ENCODE results near the gene UNC93A. TPM values are rescaled to one million over a fixed set of nuclear protein-coding genes. Genes with fewer than 3 reads are reported as not detected.
"Not testable (repeated sequence)": the region's sequence is repeated elsewhere in the genome, so short reads cannot be mapped to it uniquely, and the experiment has no call there.

Gene UNC93A
- total RNA-seq, 1 donor from 2014 or later = 8.1 TPM

DNA sequence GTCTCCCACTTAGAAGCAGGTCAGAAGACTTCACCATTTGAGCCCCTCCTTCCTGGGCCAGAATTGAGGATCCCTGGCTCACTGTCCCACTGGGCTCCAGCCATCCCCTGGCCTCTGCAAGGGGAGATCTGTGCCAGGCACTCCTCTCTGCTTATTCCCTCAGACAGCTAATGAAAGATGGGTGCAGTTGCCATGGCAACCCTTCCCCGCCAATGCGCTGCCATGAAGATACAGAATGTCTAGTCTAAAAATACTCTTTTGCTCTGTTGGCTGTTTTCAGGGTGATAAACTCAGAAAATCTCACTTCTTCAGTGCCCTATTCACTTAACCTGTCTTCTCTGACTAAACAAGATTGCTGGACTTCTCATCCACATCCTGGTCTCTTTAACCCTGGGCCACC lies 20.2 kb downstream of the UNC93A start:
- no peak for DNase-seq (ENCODE audit: low spot score, unreplicated experiment)
- TF ChIP-seq, protein P1, sequence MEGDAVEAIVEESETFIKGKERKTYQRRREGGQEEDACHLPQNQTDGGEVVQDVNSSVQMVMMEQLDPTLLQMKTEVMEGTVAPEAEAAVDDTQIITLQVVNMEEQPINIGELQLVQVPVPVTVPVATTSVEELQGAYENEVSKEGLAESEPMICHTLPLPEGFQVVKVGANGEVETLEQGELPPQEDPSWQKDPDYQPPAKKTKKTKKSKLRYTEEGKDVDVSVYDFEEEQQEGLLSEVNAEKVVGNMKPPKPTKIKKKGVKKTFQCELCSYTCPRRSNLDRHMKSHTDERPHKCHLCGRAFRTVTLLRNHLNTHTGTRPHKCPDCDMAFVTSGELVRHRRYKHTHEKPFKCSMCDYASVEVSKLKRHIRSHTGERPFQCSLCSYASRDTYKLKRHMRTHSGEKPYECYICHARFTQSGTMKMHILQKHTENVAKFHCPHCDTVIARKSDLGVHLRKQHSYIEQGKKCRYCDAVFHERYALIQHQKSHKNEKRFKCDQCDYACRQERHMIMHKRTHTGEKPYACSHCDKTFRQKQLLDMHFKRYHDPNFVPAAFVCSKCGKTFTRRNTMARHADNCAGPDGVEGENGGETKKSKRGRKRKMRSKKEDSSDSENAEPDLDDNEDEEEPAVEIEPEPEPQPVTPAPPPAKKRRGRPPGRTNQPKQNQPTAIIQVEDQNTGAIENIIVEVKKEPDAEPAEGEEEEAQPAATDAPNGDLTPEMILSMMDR (IDR thresholded peaks at IDR 0.05; ENCODE audit: unreplicated experiment) = no peak
- peak overlapping the region; percentile 77 for H3K27ac Mint-ChIP-seq
- no peaks in the 10 kb centered on the region for H3K27me3 Mint-ChIP-seq
- no peak overlapping the region for H3K4me3 Mint-ChIP-seq (ENCODE audit: low read depth)
- peaks cover 3% of the 10 kb centered on the region for H3K36me3 Mint-ChIP-seq (ENCODE audit: insufficient read depth)
- peaks cover 4% of the 10 kb centered on the region for H3K9me3 Mint-ChIP-seq (ENCODE audit: low read depth)
- peaks cover 43% of the 10 kb centered on the region for H3K4me1 Mint-ChIP-seq (ENCODE audit: low read depth)

DNA sequence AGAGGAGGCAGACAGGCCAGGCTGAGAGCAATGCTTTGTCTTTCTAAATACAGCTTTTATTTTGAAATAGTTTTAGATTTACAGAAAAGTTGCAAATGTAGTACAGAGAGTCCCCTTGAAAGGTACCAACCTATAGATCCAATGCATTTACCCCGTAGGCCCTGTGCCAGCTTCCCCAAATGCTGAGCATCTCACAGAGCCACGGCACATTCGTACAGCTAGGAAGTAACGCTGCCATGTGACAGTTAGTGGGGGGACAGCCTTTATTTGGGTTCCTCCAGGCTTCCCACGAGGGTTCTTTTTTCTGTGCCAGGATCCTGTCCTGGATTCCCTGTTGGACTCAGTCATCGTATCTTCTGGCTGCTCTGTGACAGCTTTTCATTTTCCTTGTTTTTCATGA lies 20.6 kb downstream of the UNC93A start:
- H3K36me3 Mint-ChIP-seq (ENCODE audit: insufficient read depth); H3K4me3 Mint-ChIP-seq (ENCODE audit: low read depth); DNase-seq (ENCODE audit: low spot score, unreplicated experiment); H3K9me3 Mint-ChIP-seq (ENCODE audit: low read depth); H3K27me3 Mint-ChIP-seq: not testable (repeated sequence)
- Mint-ChIP-seq H3K4me1 (ENCODE audit: low read depth) (peaks cover 43% of the 10 kb centered on the region), H3K27ac (peak overlapping the region; percentile 77)

DNA sequence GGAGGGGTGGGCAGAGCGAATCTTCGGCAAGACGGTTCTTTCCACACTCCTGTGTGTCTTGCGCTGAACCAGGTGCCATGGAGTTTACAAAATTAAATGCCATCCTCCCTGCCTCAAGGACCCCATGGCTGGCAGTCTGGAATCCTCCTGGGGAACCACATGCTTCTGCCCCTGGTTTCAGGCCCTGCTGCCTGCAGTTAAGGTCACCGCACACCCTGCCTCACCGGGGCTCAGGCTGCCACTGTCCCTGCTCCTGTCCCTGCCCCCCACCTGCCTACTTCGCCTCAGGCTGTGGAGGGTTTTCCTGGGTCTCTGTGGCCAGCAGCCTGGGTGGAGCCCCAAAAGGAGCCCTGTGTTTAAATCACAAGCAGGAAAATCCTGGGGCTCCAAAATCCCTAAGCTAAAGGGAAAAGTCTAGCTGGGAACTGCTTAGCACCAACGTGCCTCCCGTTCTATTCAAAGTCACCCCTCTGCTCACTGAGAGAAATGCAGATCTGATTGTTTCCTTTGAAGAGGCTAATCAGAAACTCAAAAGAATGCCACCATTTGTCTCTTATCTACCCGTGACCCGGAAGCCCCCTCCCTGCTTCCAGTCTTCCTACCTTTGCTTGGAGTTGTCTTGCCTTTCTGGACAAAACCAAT lies 23.2 kb downstream of the UNC93A start:
- no peak overlapping the region for H3K4me3 Mint-ChIP-seq (ENCODE audit: low read depth)
- H3K36me3 Mint-ChIP-seq (ENCODE audit: insufficient read depth) = no peaks in the 10 kb centered on the region
- no peaks in the 10 kb centered on the region for H3K9me3 Mint-ChIP-seq (ENCODE audit: low read depth)
- H3K27me3 Mint-ChIP-seq = peaks cover 5% of the 10 kb centered on the region
- peak overlapping the region; percentile 10 for H3K27ac Mint-ChIP-seq
- TF ChIP-seq, protein P1 (IDR thresholded peaks at IDR 0.05; ENCODE audit: unreplicated experiment) = no peak
- H3K4me1 Mint-ChIP-seq (ENCODE audit: low read depth) = peaks cover 40% of the 10 kb centered on the region
- DNase-seq (ENCODE audit: low spot score, unreplicated experiment) = no peak

DNA sequence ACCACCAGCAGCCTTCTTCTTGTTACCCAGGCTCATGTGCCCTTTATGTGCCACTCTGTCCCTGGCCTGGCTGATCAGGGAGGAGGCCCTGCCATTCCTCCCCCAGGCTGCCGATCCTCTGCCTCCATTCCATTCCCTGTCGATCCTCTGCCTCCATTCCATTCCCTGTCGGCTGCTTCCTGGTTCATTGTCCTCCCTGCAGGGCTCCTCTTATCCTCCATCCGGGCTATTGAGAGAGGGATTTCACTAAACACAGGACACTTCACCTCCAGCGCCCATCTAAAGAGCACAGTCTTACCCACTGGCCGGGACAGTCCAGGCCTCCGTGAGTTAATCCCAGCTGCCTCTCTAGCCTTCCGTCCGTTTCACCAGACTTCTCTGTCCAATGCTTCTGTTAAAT lies 26.1 kb downstream of the UNC93A start:
- Mint-ChIP-seq H3K4me1 (ENCODE audit: low read depth) (peaks cover 24% of the 10 kb centered on the region), H3K27ac (peak overlapping the region; percentile 65), H3K36me3 (ENCODE audit: insufficient read depth) (no peaks in the 10 kb centered on the region), H3K27me3 (peaks cover 9% of the 10 kb centered on the region), H3K9me3 (ENCODE audit: low read depth) (peaks cover 3% of the 10 kb centered on the region), H3K4me3 (ENCODE audit: low read depth) (no peak overlapping the region)
- TF ChIP-seq, protein P1 (IDR thresholded peaks at IDR 0.05; ENCODE audit: unreplicated experiment) = no peak
- no peak for DNase-seq (ENCODE audit: low spot score, unreplicated experiment)

DNA sequence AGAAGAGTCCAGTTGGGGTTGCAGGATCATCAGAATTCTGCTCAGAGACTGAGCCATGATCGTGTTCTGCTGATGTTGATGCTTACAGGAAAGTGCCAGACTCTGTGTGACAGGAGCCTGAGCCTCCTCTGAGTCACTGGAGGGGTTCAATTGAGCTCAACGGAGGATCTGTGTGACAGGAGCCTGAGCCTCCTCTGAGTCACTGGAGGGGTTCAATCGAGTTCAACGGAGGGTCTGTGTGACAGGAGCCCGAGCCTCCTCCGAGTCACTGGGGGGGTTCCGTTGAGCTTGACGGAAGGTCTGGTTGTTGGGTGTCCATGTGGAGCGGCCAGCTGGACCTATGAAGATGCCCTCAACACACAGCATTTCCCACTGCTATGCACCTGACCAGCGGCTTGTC lies 27.2 kb downstream of the UNC93A start:
- H3K4me1 Mint-ChIP-seq (ENCODE audit: low read depth) = peaks cover 18% of the 10 kb centered on the region
- not testable (repeated sequence) for H3K36me3 Mint-ChIP-seq (ENCODE audit: insufficient read depth); H3K27me3 Mint-ChIP-seq; H3K9me3 Mint-ChIP-seq (ENCODE audit: low read depth); H3K27ac Mint-ChIP-seq; H3K4me3 Mint-ChIP-seq (ENCODE audit: low read depth); DNase-seq (ENCODE audit: low spot score, unreplicated experiment)

DNA sequence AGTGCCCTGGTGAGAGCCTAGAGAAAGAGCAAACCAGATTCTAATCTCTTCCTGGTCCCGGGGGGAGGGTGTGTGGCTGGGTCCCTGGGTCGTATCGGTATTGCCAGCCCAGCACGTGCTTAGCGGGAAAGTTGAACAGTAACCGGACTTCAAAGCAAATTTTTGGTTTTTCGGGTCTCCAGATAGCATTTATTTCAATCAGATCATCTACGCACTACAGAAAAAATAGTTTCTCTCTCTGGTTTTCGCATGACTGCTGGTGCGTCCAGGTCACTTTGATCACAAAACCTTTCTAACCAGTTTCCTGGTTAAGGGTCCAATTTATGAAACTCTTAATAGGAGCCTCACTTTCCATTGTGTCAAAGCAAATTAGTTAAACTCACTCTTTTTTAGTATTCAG lies 27.7 kb downstream of the UNC93A start:
- not testable (repeated sequence) for H3K36me3 Mint-ChIP-seq (ENCODE audit: insufficient read depth); H3K27ac Mint-ChIP-seq; H3K9me3 Mint-ChIP-seq (ENCODE audit: low read depth); H3K27me3 Mint-ChIP-seq; DNase-seq (ENCODE audit: low spot score, unreplicated experiment); H3K4me3 Mint-ChIP-seq (ENCODE audit: low read depth)
- H3K4me1 Mint-ChIP-seq (ENCODE audit: low read depth) = peaks cover 18% of the 10 kb centered on the region

DNA sequence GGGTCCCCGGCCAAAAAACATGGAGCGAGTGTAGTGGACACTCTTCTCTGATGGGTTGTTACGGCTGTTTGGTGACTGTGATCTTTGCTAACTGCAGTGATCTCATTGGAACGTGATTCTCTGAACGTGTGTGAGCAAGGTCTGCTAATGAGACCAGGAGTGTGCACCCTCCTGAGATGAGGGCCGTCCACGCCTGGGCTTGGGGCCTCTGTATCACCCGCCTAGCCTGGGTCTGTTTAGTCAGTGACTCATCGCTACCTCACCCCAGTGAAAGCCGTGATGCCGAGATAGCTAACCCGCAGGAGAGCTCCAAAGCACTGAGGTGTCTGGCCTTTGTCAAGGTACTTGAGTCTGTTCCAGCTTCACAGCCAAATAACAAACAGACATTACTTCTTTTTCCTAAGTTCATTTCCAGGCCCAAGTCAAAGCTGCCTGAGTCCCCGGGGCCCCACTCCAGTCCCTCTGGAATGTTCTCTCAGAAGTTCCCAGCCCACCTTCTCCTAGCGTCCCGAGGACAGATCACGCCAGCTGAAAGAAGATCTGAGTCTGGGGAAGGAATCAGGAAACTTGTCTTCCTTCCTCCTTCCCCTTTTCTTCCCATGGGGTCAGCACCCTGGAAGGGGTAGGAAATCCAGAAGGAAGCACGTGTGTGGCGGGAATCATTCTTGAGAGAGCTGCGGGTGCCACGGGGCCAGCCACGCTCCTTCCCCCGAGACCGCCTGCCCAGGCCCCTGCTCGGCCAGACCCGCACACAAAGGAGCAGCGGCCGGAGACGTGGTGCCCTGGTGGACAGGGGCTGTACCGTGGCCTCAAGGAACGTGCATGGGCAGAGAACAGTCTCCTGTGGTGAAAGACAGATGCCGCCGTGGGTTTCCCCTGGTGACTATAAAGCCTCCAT lies 29.0 kb downstream of the UNC93A start:
- DNase-seq (ENCODE audit: low spot score, unreplicated experiment); H3K27ac Mint-ChIP-seq; H3K36me3 Mint-ChIP-seq (ENCODE audit: insufficient read depth); H3K27me3 Mint-ChIP-seq; H3K4me3 Mint-ChIP-seq (ENCODE audit: low read depth); H3K9me3 Mint-ChIP-seq (ENCODE audit: low read depth): not testable (repeated sequence)
- H3K4me1 Mint-ChIP-seq (ENCODE audit: low read depth) = peaks cover 11% of the 10 kb centered on the region

DNA sequence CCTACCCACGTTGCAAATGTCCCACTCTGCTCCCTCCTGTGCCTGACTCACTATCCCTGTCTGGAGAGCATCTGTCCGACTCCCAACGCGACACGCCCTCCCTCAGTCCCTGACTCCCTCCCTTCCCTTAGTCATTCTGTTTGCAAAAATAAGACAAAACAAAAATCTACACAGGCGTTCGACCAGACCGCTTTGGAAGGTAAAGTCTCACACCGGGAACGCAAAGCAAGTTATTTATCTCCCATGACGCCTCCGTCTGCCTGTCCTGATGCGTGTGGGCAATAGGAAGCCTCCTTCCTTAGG lies 29.6 kb downstream of the UNC93A start:
- not testable (repeated sequence) for H3K9me3 Mint-ChIP-seq (ENCODE audit: low read depth); DNase-seq (ENCODE audit: low spot score, unreplicated experiment); H3K27ac Mint-ChIP-seq; H3K4me3 Mint-ChIP-seq (ENCODE audit: low read depth); H3K27me3 Mint-ChIP-seq; H3K4me1 Mint-ChIP-seq (ENCODE audit: low read depth); H3K36me3 Mint-ChIP-seq (ENCODE audit: insufficient read depth)

- not testable (repeated sequence) for H3K9me3 Mint-ChIP-seq (ENCODE audit: low read depth); H3K27me3 Mint-ChIP-seq; H3K36me3 Mint-ChIP-seq (ENCODE audit: insufficient read depth); H3K4me3 Mint-ChIP-seq (ENCODE audit: low read depth); H3K4me1 Mint-ChIP-seq (ENCODE audit: low read depth); H3K27ac Mint-ChIP-seq; DNase-seq (ENCODE audit: low spot score, unreplicated experiment)
Observed at GRCh38 chr6:167321185-167321584, 30.1 kb downstream of the UNC93A start.
